Stimulated activated CD4-positive, alpha-beta T cell treated with anti-CD3 and anti-CD28 coated beads, Interleukin-1b, Interleukin-23, amount 100 ng/mL, for 4 hours (primary cell): ENCODE measurements around the gene CORO1C.

ENCODE experiments used
- DNase-seq, 2 donors: peaks; one replicate each; pipeline ENCODE4 v3.0.0-alpha.2; 2020; ENCODE audit warnings: low read depth in 2 of 2

The CORO1C gene

GRCh38 chr12:108724890-108725151, 6.5 kb downstream of the CORO1C start:
- no peak for DNase-seq

GRCh38 chr12:108724054-108724889, 7.0 kb downstream of the CORO1C start:
- no peak for DNase-seq

GRCh38 chr12:108722992-108723766, 8.1 kb downstream of the CORO1C start:
- no peak for DNase-seq

GRCh38 chr12:108722463-108722862, 8.9 kb downstream of the CORO1C start:
- DNase-seq = no peak

- no peak for DNase-seq
Observed at GRCh38 chr12:108721824-108722223, 9.5 kb downstream of the CORO1C start.

- DNase-seq = no peak
Observed at GRCh38 chr12:108720757-108721514, 10.4 kb downstream of the CORO1C start.

GRCh38 chr12:108717243-108717642, 14.1 kb downstream of the CORO1C start:
- DNase-seq = no peak

GRCh38 chr12:108714866-108715265, 16.5 kb downstream of the CORO1C start:
- DNase-seq = no peak

- DNase-seq = no peak
Observed at GRCh38 chr12:108713471-108713870, 17.8 kb downstream of the CORO1C start.

GRCh38 chr12:108712925-108713203, 18.5 kb downstream of the CORO1C start:
- DNase-seq = no peak

- DNase-seq = no peak
Observed at GRCh38 chr12:108712165-108712924, 19.0 kb downstream of the CORO1C start.

GRCh38 chr12:108711489-108712164, 19.7 kb downstream of the CORO1C start:
- no peak for DNase-seq

- DNase-seq = no peak
Observed at GRCh38 chr12:108709697-108710096, 21.6 kb downstream of the CORO1C start.

GRCh38 chr12:108704527-108704926, 26.8 kb downstream of the CORO1C start:
- no peak for DNase-seq

- no peak for DNase-seq
Observed at GRCh38 chr12:108702595-108703320, 28.6 kb downstream of the CORO1C start.

- no peak for DNase-seq
Observed at GRCh38 chr12:108701779-108702441, 29.4 kb downstream of the CORO1C start.

GRCh38 chr12:108700833-108701541, 30.3 kb downstream of the CORO1C start:
- no peak for DNase-seq

- no peak for DNase-seq
Observed at GRCh38 chr12:108699955-108700563, 31.3 kb downstream of the CORO1C start.

GRCh38 chr12:108697905-108698304, 33.4 kb downstream of the CORO1C start:
- DNase-seq = no peak
